ENCODE data around the gene UBR3.
A peak's percentile ranks its signal among the peaks of the same experiment; 100 is the strongest.

Gene UBR3

GRCh38 chr2:169923977-169924376 is 96.7 kb downstream of the UBR3 start:
- Histone ChIP-seq H3K4me2 (ENCODE audit: low read depth, low read length) (no peak overlapping the region), H3F3A (ENCODE audit: insufficient read depth, low read length) (peaks cover 3% of the 10 kb centered on the region; the same call in 1 of the 2 replicates)

GRCh38 chr2:169925968-169926367 is 98.7 kb downstream of the UBR3 start:
- no peak for TF ChIP-seq EZH2 (optimal IDR thresholded peaks at IDR 0.05; ENCODE audit: low read depth, low read length)
- TF ChIP-seq CTCF (IDR thresholded peaks at IDR 0.05; ENCODE audit: low read length), result no peak
- no peak for TF ChIP-seq EZH2phosphoT487 (IDR thresholded peaks at IDR 0.05; ENCODE audit: low read length)
- no peaks in the 10 kb centered on the region for H3K4me1 ChIP-seq (ENCODE audit: low read length)
- no peak overlapping the region for H3K9ac ChIP-seq (ENCODE audit: low read length)
- DNase-seq, result no peak
- H4K20me1 ChIP-seq (ENCODE audit: insufficient read depth, low read length), result no peaks in the 10 kb centered on the region
- no peaks in the 10 kb centered on the region for H3K9me3 ChIP-seq (replicated peaks; ENCODE audit: insufficient read depth, low read length)
- H3K4me3 ChIP-seq (ENCODE audit: low read length), result no peak overlapping the region
- no peak overlapping the region for H2AFZ ChIP-seq (ENCODE audit: low read length)
- H3F3A ChIP-seq (ENCODE audit: insufficient read depth, low read length), result peaks cover 3% of the 10 kb centered on the region; the same call in 1 of the 2 replicates
- H3K27me3 ChIP-seq (replicated peaks; ENCODE audit: insufficient read depth, low read length), result no peaks in the 10 kb centered on the region
- no peaks in the 10 kb centered on the region for H3K79me2 ChIP-seq (ENCODE audit: low read length)
- no peaks in the 10 kb centered on the region for H3K36me3 ChIP-seq (replicated peaks; ENCODE audit: insufficient read depth, low read length)
- no peak overlapping the region for H3K4me2 ChIP-seq (ENCODE audit: low read depth, low read length)
- H3K9me2 ChIP-seq (replicated peaks; ENCODE audit: insufficient read depth, low read length), result no peaks in the 10 kb centered on the region
- H3K27ac ChIP-seq (ENCODE audit: low read length), result no peak overlapping the region

More at GRCh38 chr2:169923977-169924376, 96.7 kb downstream of the UBR3 start:
- no peaks in the 10 kb centered on the region for H3K36me3 ChIP-seq (replicated peaks; ENCODE audit: insufficient read depth, low read length)
- H4K20me1 ChIP-seq (ENCODE audit: insufficient read depth, low read length), result no peaks in the 10 kb centered on the region
- H3K27ac ChIP-seq (ENCODE audit: low read length), result no peak overlapping the region
- no peaks in the 10 kb centered on the region for H3K9me3 ChIP-seq (replicated peaks; ENCODE audit: insufficient read depth, low read length)
- H3K4me3 ChIP-seq (ENCODE audit: low read length), result no peak overlapping the region
- H3K79me2 ChIP-seq (ENCODE audit: low read length), result no peaks in the 10 kb centered on the region
- DNase-seq, result no peak
- H3K27me3 ChIP-seq (replicated peaks; ENCODE audit: insufficient read depth, low read length), result no peaks in the 10 kb centered on the region
- no peak overlapping the region for H3K9ac ChIP-seq (ENCODE audit: low read length)
- TF ChIP-seq CTCF (IDR thresholded peaks at IDR 0.05; ENCODE audit: low read length), result no peak
- no peak for TF ChIP-seq EZH2phosphoT487 (IDR thresholded peaks at IDR 0.05; ENCODE audit: low read length)
- TF ChIP-seq EZH2 (optimal IDR thresholded peaks at IDR 0.05; ENCODE audit: low read depth, low read length), result no peak
- no peaks in the 10 kb centered on the region for H3K9me2 ChIP-seq (replicated peaks; ENCODE audit: insufficient read depth, low read length)
- no peaks in the 10 kb centered on the region for H3K4me1 ChIP-seq (ENCODE audit: low read length)
- no peak overlapping the region for H2AFZ ChIP-seq (ENCODE audit: low read length)

DNA sequence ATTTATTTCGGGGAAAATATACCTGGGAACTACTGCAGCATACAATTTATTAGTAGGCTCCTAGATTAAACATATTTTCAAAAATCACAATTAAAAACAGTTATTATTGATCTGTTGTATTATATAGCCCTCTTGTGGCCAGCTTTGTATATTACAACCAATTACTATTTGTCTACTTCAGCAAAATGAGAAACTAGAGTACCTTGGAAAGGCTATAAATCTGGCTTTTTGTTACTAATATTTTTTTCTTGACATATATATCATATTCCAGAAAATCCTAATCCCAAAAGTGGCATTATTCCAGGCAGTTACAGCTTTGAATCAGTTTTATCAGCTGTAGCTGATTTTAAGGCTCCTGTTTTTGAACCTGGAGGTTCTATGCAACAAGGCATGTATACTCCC is 101.2 kb downstream of the UBR3 start:
- Histone ChIP-seq H3K9me3 (replicated peaks; ENCODE audit: insufficient read depth, low read length) (no peaks in the 10 kb centered on the region), H3K27ac (ENCODE audit: low read length) (no peak overlapping the region), H3K4me1 (ENCODE audit: low read length) (no peaks in the 10 kb centered on the region), H3K4me3 (ENCODE audit: low read length) (no peak overlapping the region), H2AFZ (ENCODE audit: low read length) (no peak overlapping the region), H3F3A (ENCODE audit: insufficient read depth, low read length) (no peaks in the 10 kb centered on the region), H3K9ac (ENCODE audit: low read length) (no peak overlapping the region), H3K27me3 (replicated peaks; ENCODE audit: insufficient read depth, low read length) (no peaks in the 10 kb centered on the region), H3K4me2 (ENCODE audit: low read depth, low read length) (no peak overlapping the region), H4K20me1 (ENCODE audit: insufficient read depth, low read length) (no peaks in the 10 kb centered on the region), H3K9me2 (replicated peaks; ENCODE audit: insufficient read depth, low read length) (no peaks in the 10 kb centered on the region), H3K79me2 (ENCODE audit: low read length) (no peaks in the 10 kb centered on the region), H3K36me3 (replicated peaks; ENCODE audit: insufficient read depth, low read length) (no peaks in the 10 kb centered on the region)
- DNase-seq, result peak; percentile 53
- TF ChIP-seq CTCF (IDR thresholded peaks at IDR 0.05; ENCODE audit: low read length) (peak; percentile 61), EZH2phosphoT487 (IDR thresholded peaks at IDR 0.05; ENCODE audit: low read length) (no peak)

Data from MM.1S (cell line).